ENCODE data around the gene PRDM10. TPM values are rescaled to one million over a fixed set of nuclear protein-coding genes. Genes with fewer than 3 reads are reported as not detected.

The PRDM10 gene
- total RNA-seq, 2 experiments from 2014 or later = 8.2 to 9.6 TPM

- Mint-ChIP-seq H3K4me3 (no peak overlapping the region), H3K4me1 (ENCODE audit: low read depth) (peaks cover 27% of the 10 kb centered on the region), H3K9me3 (no peaks in the 10 kb centered on the region), H3K27ac (no peak overlapping the region), H3K36me3 (ENCODE audit: low read depth) (peaks cover 96% of the 10 kb centered on the region), H3K27me3 (no peaks in the 10 kb centered on the region)
- Histone ChIP-seq H3K27me3 (ENCODE audit: control insufficient read depth in 1 of 2, insufficient read depth in 2 of 2, low read length in 2 of 2) (no peaks in the 10 kb centered on the region), H3K4me1 (ENCODE audit: insufficient read depth, low read length) (peaks cover 13% of the 10 kb centered on the region), H3K27ac (ENCODE audit: low read depth in 1 of 2, low read length in 2 of 2) (no peak overlapping the region), H3K9me3 (ENCODE audit: control insufficient read depth in 1 of 2, insufficient read depth in 1 of 2, low read length in 2 of 2) (no peaks in the 10 kb centered on the region), H3K4me3 (ENCODE audit: low read length) (no peak overlapping the region), H3K36me3 (ENCODE audit: insufficient read depth, low read length) (peaks cover 88% of the 10 kb centered on the region)
- intact Hi-C loops (cut with DNase I, micrococcal nuclease) = no loop called here
- POLR2A ChIA-PET = interaction anchor here (0.9 to 1.4 kb wide), 2 partner anchors 10 to 31 kb away, joined by 3 to 5 read pairs; no protein-coding TSS in a partner anchor
- no peak for ATAC-seq (ENCODE audit: poor library complexity)
- no peak for DNase-seq
- no peak for TF ChIP-seq CTCF (IDR thresholded peaks at IDR 0.05)
- CTCF ChIA-PET = no interaction called here
These were observed 118.1 kb downstream of the PRDM10 start for GRCh38 chr11:129884581-129884980.

- POLR2A ChIA-PET = interaction anchor here (0.7 to 1.2 kb wide), 3 partner anchors 13 to 28 kb away, joined by 3 to 6 read pairs (median 5); no protein-coding TSS in a partner anchor
- CTCF ChIA-PET = interaction anchor here (0.8 to 1.8 kb wide), 6 partner anchors 13 to 251 kb away, joined by 4 to 6 read pairs (median 5); partner anchors contain the start of gene NFRKB
- Histone ChIP-seq H3K36me3 (ENCODE audit: insufficient read depth, low read length) (peaks cover 100% of the 10 kb centered on the region), H3K4me3 (ENCODE audit: low read length) (no peak overlapping the region), H3K27me3 (ENCODE audit: control insufficient read depth in 1 of 2, insufficient read depth in 2 of 2, low read length in 2 of 2) (no peaks in the 10 kb centered on the region), H3K4me1 (ENCODE audit: insufficient read depth, low read length) (no peaks in the 10 kb centered on the region), H3K9me3 (ENCODE audit: control insufficient read depth in 1 of 2, insufficient read depth in 1 of 2, low read length in 2 of 2) (no peaks in the 10 kb centered on the region), H3K27ac (ENCODE audit: low read depth in 1 of 2, low read length in 2 of 2) (no peak overlapping the region)
- H3K9me3 Mint-ChIP-seq = no peaks in the 10 kb centered on the region
- intact Hi-C loops (cut with DNase I, micrococcal nuclease) = loop anchor here in 1 of 2 experiments (2.0 kb wide), 2 partner anchors 13 to 251 kb away; partner anchors contain the start of gene NFRKB
- TF ChIP-seq CTCF (IDR thresholded peaks at IDR 0.05) = peak; percentile 55
- peak; percentile 21 to 65 (median 44) for DNase-seq
- H3K36me3 Mint-ChIP-seq (ENCODE audit: low read depth) = peaks cover 100% of the 10 kb centered on the region
- peak; percentile 87 for ATAC-seq (ENCODE audit: poor library complexity)
- no peak overlapping the region for H3K27ac Mint-ChIP-seq
- no peaks in the 10 kb centered on the region for H3K27me3 Mint-ChIP-seq
- no peak overlapping the region for H3K4me3 Mint-ChIP-seq
- H3K4me1 Mint-ChIP-seq (ENCODE audit: low read depth) = peaks cover 4% of the 10 kb centered on the region
These were observed 121.0 kb downstream of the PRDM10 start for GRCh38 chr11:129881570-129882170.

GRCh38 chr11:129880311-129880710 is 122.3 kb downstream of the PRDM10 start:
- no peaks in the 10 kb centered on the region for H3K4me1 ChIP-seq (ENCODE audit: insufficient read depth, low read length)
- ChIA-PET CTCF (interaction anchor here (1.8 kb wide), 1 partner anchor 114 kb away, joined by 5 read pairs; no protein-coding TSS in a partner anchor), POLR2A (no interaction called here)
- DNase-seq = no peak
- H3K27me3 ChIP-seq (ENCODE audit: control insufficient read depth in 1 of 2, insufficient read depth in 2 of 2, low read length in 2 of 2) = no peaks in the 10 kb centered on the region
- no peak overlapping the region for H3K4me3 Mint-ChIP-seq
- intact Hi-C loops (cut with DNase I, micrococcal nuclease) = loop anchor here in 1 of 2 experiments (2.0 kb wide), 2 partner anchors 14 to 252 kb away; partner anchors contain the start of gene NFRKB
- peaks cover 99% of the 10 kb centered on the region for H3K36me3 Mint-ChIP-seq (ENCODE audit: low read depth)
- H3K4me3 ChIP-seq (ENCODE audit: low read length) = no peak overlapping the region
- no peaks in the 10 kb centered on the region for H3K27me3 Mint-ChIP-seq
- no peak overlapping the region for H3K27ac ChIP-seq (ENCODE audit: low read depth in 1 of 2, low read length in 2 of 2)
- no peak for ATAC-seq (ENCODE audit: poor library complexity)
- H3K9me3 ChIP-seq (ENCODE audit: control insufficient read depth in 1 of 2, insufficient read depth in 1 of 2, low read length in 2 of 2) = no peaks in the 10 kb centered on the region
- no peak overlapping the region for H3K27ac Mint-ChIP-seq
- peaks cover 4% of the 10 kb centered on the region for H3K4me1 Mint-ChIP-seq (ENCODE audit: low read depth)
- no peaks in the 10 kb centered on the region for H3K9me3 Mint-ChIP-seq
- peaks cover 99% of the 10 kb centered on the region for H3K36me3 ChIP-seq (ENCODE audit: insufficient read depth, low read length)
- TF ChIP-seq CTCF (IDR thresholded peaks at IDR 0.05) = no peak

Data from CD4-positive, alpha-beta T cell (primary cell).